ENCODE measurements around the gene ATXN10. TPM values are rescaled to one million over a fixed set of nuclear protein-coding genes. Genes with fewer than 3 reads are reported as not detected.

ATXN10 gene
- total RNA-seq, 1 experiment from 2014 or later: 303 TPM

- no peak overlapping the region for H3K4me2 ChIP-seq
- CTCF ChIA-PET: no interaction called here
- peaks cover 80% of the 10 kb centered on the region for H3K36me3 ChIP-seq (ENCODE audit: low read depth)
- H3K9me2 ChIP-seq (ENCODE audit: insufficient read depth): no peaks in the 10 kb centered on the region
- peaks cover 7% of the 10 kb centered on the region; the same call in 1 of the 2 replicates for H3F3A ChIP-seq (ENCODE audit: insufficient read depth, low read depth)
- H3K27ac ChIP-seq: no peak overlapping the region
- no peaks in the 10 kb centered on the region for H3K79me2 ChIP-seq (ENCODE audit: low read depth)
- DNase-seq: no peak
- H4K20me1 ChIP-seq (ENCODE audit: insufficient read depth): no peaks in the 10 kb centered on the region
- no peak for TF ChIP-seq EZH2 (IDR thresholded peaks at IDR 0.05; ENCODE audit: low read depth)
- TF ChIP-seq, protein P1, sequence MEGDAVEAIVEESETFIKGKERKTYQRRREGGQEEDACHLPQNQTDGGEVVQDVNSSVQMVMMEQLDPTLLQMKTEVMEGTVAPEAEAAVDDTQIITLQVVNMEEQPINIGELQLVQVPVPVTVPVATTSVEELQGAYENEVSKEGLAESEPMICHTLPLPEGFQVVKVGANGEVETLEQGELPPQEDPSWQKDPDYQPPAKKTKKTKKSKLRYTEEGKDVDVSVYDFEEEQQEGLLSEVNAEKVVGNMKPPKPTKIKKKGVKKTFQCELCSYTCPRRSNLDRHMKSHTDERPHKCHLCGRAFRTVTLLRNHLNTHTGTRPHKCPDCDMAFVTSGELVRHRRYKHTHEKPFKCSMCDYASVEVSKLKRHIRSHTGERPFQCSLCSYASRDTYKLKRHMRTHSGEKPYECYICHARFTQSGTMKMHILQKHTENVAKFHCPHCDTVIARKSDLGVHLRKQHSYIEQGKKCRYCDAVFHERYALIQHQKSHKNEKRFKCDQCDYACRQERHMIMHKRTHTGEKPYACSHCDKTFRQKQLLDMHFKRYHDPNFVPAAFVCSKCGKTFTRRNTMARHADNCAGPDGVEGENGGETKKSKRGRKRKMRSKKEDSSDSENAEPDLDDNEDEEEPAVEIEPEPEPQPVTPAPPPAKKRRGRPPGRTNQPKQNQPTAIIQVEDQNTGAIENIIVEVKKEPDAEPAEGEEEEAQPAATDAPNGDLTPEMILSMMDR (conservative IDR thresholded peaks at IDR 0.05): no peak
- POLR2A ChIA-PET (ENCODE audit: unreplicated experiment): no interaction called here
- peaks cover 17% of the 10 kb centered on the region for H3K9me3 ChIP-seq (ENCODE audit: insufficient read depth, low read depth)
- no peak overlapping the region for H3K4me3 ChIP-seq
- no peaks in the 10 kb centered on the region for H3K27me3 ChIP-seq (ENCODE audit: insufficient read depth, low read depth)
- intact Hi-C loops (cut with micrococcal nuclease; ENCODE audit: unreplicated experiment): no loop called here
- no peak overlapping the region for H2AFZ ChIP-seq
- H3K4me1 ChIP-seq (replicated peaks; ENCODE audit: insufficient read depth): no peaks in the 10 kb centered on the region
- no TSS peak for BruUV-seq (replicated peaks)
Observed at GRCh38 chr22:45848904-45849303, 177.3 kb downstream of the ATXN10 start.

GRCh38 chr22:45852826-45853225 lies 181.2 kb downstream of the ATXN10 start:
- Histone ChIP-seq H3F3A (ENCODE audit: insufficient read depth, low read depth) (peaks cover 11% of the 10 kb centered on the region), H3K27ac (no peak overlapping the region), H3K27me3 (ENCODE audit: insufficient read depth, low read depth) (no peaks in the 10 kb centered on the region), H3K36me3 (ENCODE audit: low read depth) (peaks cover 53% of the 10 kb centered on the region), H3K4me3 (no peak overlapping the region), H3K9me3 (ENCODE audit: insufficient read depth, low read depth) (peaks cover 17% of the 10 kb centered on the region), H3K4me2 (no peak overlapping the region), H4K20me1 (ENCODE audit: insufficient read depth) (no peaks in the 10 kb centered on the region), H3K4me1 (replicated peaks; ENCODE audit: insufficient read depth) (no peaks in the 10 kb centered on the region), H2AFZ (no peak overlapping the region), H3K79me2 (ENCODE audit: low read depth) (no peaks in the 10 kb centered on the region), H3K9me2 (ENCODE audit: insufficient read depth) (no peaks in the 10 kb centered on the region)
- no peak for TF ChIP-seq EZH2 (IDR thresholded peaks at IDR 0.05; ENCODE audit: low read depth)
- TF ChIP-seq, protein P1 (conservative IDR thresholded peaks at IDR 0.05): no peak
- POLR2A ChIA-PET (ENCODE audit: unreplicated experiment): no interaction called here
- intact Hi-C loops (cut with micrococcal nuclease; ENCODE audit: unreplicated experiment): no loop called here
- CTCF ChIA-PET: no interaction called here
- no peak for DNase-seq
- no TSS peak for BruUV-seq (replicated peaks)

GRCh38 chr22:45855961-45856360 lies 184.3 kb downstream of the ATXN10 start:
- TF ChIP-seq, protein P1 (conservative IDR thresholded peaks at IDR 0.05): no peak
- TF ChIP-seq EZH2 (IDR thresholded peaks at IDR 0.05; ENCODE audit: low read depth): no peak
- H3K9me2 ChIP-seq (ENCODE audit: insufficient read depth): no peaks in the 10 kb centered on the region

More at GRCh38 chr22:45855961-45856360, 184.3 kb downstream of the ATXN10 start:
- Histone ChIP-seq H3K79me2 (ENCODE audit: low read depth) (no peaks in the 10 kb centered on the region), H3F3A (ENCODE audit: insufficient read depth, low read depth) (peaks cover 11% of the 10 kb centered on the region), H3K4me3 (no peak overlapping the region), H3K27ac (no peak overlapping the region), H3K4me1 (replicated peaks; ENCODE audit: insufficient read depth) (no peaks in the 10 kb centered on the region), H3K9me3 (ENCODE audit: insufficient read depth, low read depth) (peaks cover 17% of the 10 kb centered on the region), H3K4me2 (no peak overlapping the region), H2AFZ (no peak overlapping the region), H3K27me3 (ENCODE audit: insufficient read depth, low read depth) (no peaks in the 10 kb centered on the region), H3K36me3 (ENCODE audit: low read depth) (peaks cover 24% of the 10 kb centered on the region), H4K20me1 (ENCODE audit: insufficient read depth) (no peaks in the 10 kb centered on the region)
- no TSS peak for BruUV-seq (replicated peaks)
- intact Hi-C loops (cut with micrococcal nuclease; ENCODE audit: unreplicated experiment): no loop called here
- POLR2A ChIA-PET (ENCODE audit: unreplicated experiment): interaction anchor here (0.5 kb wide), 1 partner anchor 19 kb away, joined by 5 read pairs; no protein-coding TSS in a partner anchor
- DNase-seq: no peak
- CTCF ChIA-PET: no interaction called here

All from PC-9 (cell line).